Gastroesophageal sphincter (tissue), 4 donors: ENCODE data around the gene BGN. TPM values are rescaled to one million over a fixed set of nuclear protein-coding genes. Genes with fewer than 3 reads are reported as not detected.

Experiments used
- ATAC-seq: fragments of 150-250 bp; one replicate; pipeline ENCODE4 v1.9.1; 2016; ENCODE audit warnings: mild to moderate bottlenecking, moderate library complexity
- H3K27ac ChIP-seq, 4 donors: fragments of 200-600 bp; sonication (generic) in 3 of 4; 1 replicate in 3 of 4; 2 replicates in 1 of 4; pipeline ENCODE4 v1.5.1; 2016 to 2019
- H3K27me3 ChIP-seq: fragments of 200-600 bp; sonication (generic); one replicate; pipeline ENCODE4 v1.5.1; 2019
- H3K36me3 ChIP-seq, 2 donors: fragments of 200-600 bp; sonication (generic); one replicate each; pipeline ENCODE4 v1.5.1; 2019; ENCODE audit warnings: control low read depth in 1 of 2
- H3K4me1 ChIP-seq, 3 donors: fragments of 200-600 bp; sonication (generic); 1 replicate in 2 of 3; 2 replicates in 1 of 3; pipeline ENCODE4 v1.5.1; 2016 to 2019; ENCODE audit warnings: control low read depth in 2 of 3
- H3K4me3 ChIP-seq, 2 donors: fragments of 200-600 bp; sonication (generic); one replicate each; pipeline ENCODE4 v1.5.1; 2019; ENCODE audit warnings: mild to moderate bottlenecking in 1 of 2, moderate library complexity in 1 of 2
- H3K9me3 ChIP-seq, 3 donors: fragments of 200-600 bp; sonication (generic); one replicate each; pipeline ENCODE4 v1.5.1; 2017 to 2019; ENCODE audit warnings: control low read depth in 2 of 3
- CTCF ChIP-seq, 4 experiments: fragments of 200-600 bp in 2 of 4; fragments of 450-650 bp in 2 of 4; sonication (generic) in 1 of 4; IDR thresholded peaks; one replicate each; pipeline ENCODE4 v1.5.1; 2017 to 2019; ENCODE audit warnings: antibody characterized with exemption in 4 of 4, mild to moderate bottlenecking in 2 of 4, moderate library complexity in 2 of 4
- EP300 ChIP-seq: sonication (generic); formaldehyde crosslinking; IDR thresholded peaks from one replicate; pipeline ENCODE4 v1.6.1; 2017; ENCODE audit warnings: antibody characterized with exemption, mild to moderate bottlenecking
- POLR2A ChIP-seq, 2 donors: fragments of 450-650 bp; IDR thresholded peaks; one replicate each; pipeline ENCODE4 v1.6.1; 2017; ENCODE audit warnings: antibody characterized with exemption in 2 of 2, mild to moderate bottlenecking in 2 of 2, moderate library complexity in 1 of 2
- POLR2AphosphoS5 ChIP-seq: sonication (generic); formaldehyde crosslinking; IDR thresholded peaks from one replicate; pipeline ENCODE4 v1.6.1; 2017; ENCODE audit warnings: antibody characterized with exemption
- WGBS, 2 donors: methylation state at CpG; one replicate each; pipeline ENCODE4 v1.1.5; 2018; ENCODE audit warnings: low coverage in 1 of 2; 5-methylcytosine and 5-hydroxymethylcytosine counted together
- total RNA-seq, 4 donors: library from RNA; depleted of rRNA; stranded (reverse); fragments of >200 nt; gene quantifications; one replicate each; pipeline ENCODE4 v1.1.0, GENCODE V29; 2016

Gene BGN
- total RNA-seq, 4 donors from 2014 or later = 10.4 to 49.4 (median 16.5) TPM

GRCh38 chrX:153477901-153478300 is 16.9 kb upstream of the BGN start:
- no CpG with 5 or more reads among the region's 9 CpGs for WGBS, 2 donors
- ATAC-seq = no peak
- Histone ChIP-seq H3K9me3 (no peaks in the 10 kb centered on the region), H3K4me3 (no peak overlapping the region), H3K27ac (peak overlapping the region in 1 of 4 donors; percentile 62), H3K36me3 (no peaks in the 10 kb centered on the region), H3K27me3 (no peaks in the 10 kb centered on the region), H3K4me1 (peaks cover 0 to 32% (median 5%) of the 10 kb centered on the region in 3 donors)
- TF ChIP-seq POLR2AphosphoS5 = no peak
- TF ChIP-seq EP300 = no peak
- no peak for TF ChIP-seq POLR2A (IDR thresholded peaks at IDR 0.05)
- TF ChIP-seq CTCF (IDR thresholded peaks at IDR 0.05) = no peak

- Histone ChIP-seq H3K4me1 (peaks cover 0 to 32% (median 5%) of the 10 kb centered on the region in 3 donors), H3K9me3 (no peaks in the 10 kb centered on the region), H3K27me3 (no peaks in the 10 kb centered on the region), H3K4me3 (no peak overlapping the region), H3K36me3 (no peaks in the 10 kb centered on the region), H3K27ac (no peak overlapping the region)
- ATAC-seq = no peak
- no CpG with 5 or more reads among the region's 16 CpGs for WGBS, 2 donors
- no peak for TF ChIP-seq EP300
- no peak for TF ChIP-seq POLR2A (IDR thresholded peaks at IDR 0.05)
- TF ChIP-seq CTCF (IDR thresholded peaks at IDR 0.05) = no peak
- no peak for TF ChIP-seq POLR2AphosphoS5
Observed at GRCh38 chrX:153478746-153479145, 16.0 kb upstream of the BGN start.

- Histone ChIP-seq H3K27ac (no peak overlapping the region), H3K27me3 (no peaks in the 10 kb centered on the region), H3K9me3 (no peaks in the 10 kb centered on the region), H3K4me1 (peaks cover 0 to 12% (median 0%) of the 10 kb centered on the region in 3 donors), H3K36me3 (no peaks in the 10 kb centered on the region), H3K4me3 (no peak overlapping the region)
- TF ChIP-seq CTCF (IDR thresholded peaks at IDR 0.05) (no peak), POLR2A (IDR thresholded peaks at IDR 0.05) (no peak), EP300 (no peak), POLR2AphosphoS5 (no peak)
- WGBS, 2 donors = no CpG with 5 or more reads among the region's 13 CpGs
- ATAC-seq = no peak
Observed at GRCh38 chrX:153481043-153481442, 13.7 kb upstream of the BGN start.

GRCh38 chrX:153482376-153483015 is 12.3 kb upstream of the BGN start:
- Histone ChIP-seq H3K36me3 (no peaks in the 10 kb centered on the region), H3K4me1 (no peaks in the 10 kb centered on the region), H3K9me3 (no peaks in the 10 kb centered on the region), H3K27me3 (no peaks in the 10 kb centered on the region), H3K27ac (no peak overlapping the region), H3K4me3 (no peak overlapping the region)
- no peak for TF ChIP-seq EP300
- TF ChIP-seq POLR2AphosphoS5 = no peak
- no peak for TF ChIP-seq CTCF (IDR thresholded peaks at IDR 0.05)
- no peak for TF ChIP-seq POLR2A (IDR thresholded peaks at IDR 0.05)
- no peak for ATAC-seq
- WGBS, 2 donors = 80 to 100% methylated on average over 1 of the region's 23 CpGs

- Histone ChIP-seq H3K9me3 (no peaks in the 10 kb centered on the region), H3K4me1 (peaks cover 0 to 13% (median 5%) of the 10 kb centered on the region in 3 donors), H3K36me3 (no peaks in the 10 kb centered on the region), H3K4me3 (no peak overlapping the region), H3K27ac (no peak overlapping the region), H3K27me3 (no peaks in the 10 kb centered on the region)
- ATAC-seq = no peak
- TF ChIP-seq POLR2A (IDR thresholded peaks at IDR 0.05) (no peak), CTCF (IDR thresholded peaks at IDR 0.05) (no peak), EP300 (no peak), POLR2AphosphoS5 (no peak)
- WGBS, 2 donors = no CpG with 5 or more reads among the region's 30 CpGs
Observed at GRCh38 chrX:153485396-153486080, 9.2 kb upstream of the BGN start.
